ENCODE results near the gene PTPRM. TPM values are rescaled to one million over a fixed set of nuclear protein-coding genes. Genes with fewer than 3 reads are reported as not detected.

PTPRM gene
- total RNA-seq, 4 donors from 2014 or later = 81.5 to 98.9 (median 86.8) TPM

DNA sequence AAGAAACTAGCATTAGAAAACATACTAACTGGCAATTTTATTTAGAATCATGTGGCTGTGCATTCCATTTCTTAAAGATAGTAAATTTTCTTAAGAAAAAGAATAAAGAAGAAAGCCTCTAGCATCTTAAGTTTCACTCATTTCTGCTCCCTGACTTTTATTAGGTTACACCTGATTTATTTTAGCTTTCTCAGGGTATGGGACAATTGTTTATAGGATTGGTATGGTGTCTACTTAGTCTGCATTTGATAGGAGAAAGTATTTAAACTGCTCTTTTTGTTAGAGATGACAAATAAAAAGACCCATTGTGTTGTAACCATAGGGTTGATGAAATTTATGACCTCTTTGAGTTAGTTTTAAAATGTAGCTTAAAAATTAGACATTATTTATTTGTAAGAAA, 115.2 kb downstream of the PTPRM start:
- H3K27me3 ChIP-seq = no peaks in the 10 kb centered on the region
- H3K9me3 ChIP-seq = no peaks in the 10 kb centered on the region
- H3K4me1 ChIP-seq = peaks cover 0 to 26% (median 0%) of the 10 kb centered on the region in 3 donors
- ATAC-seq = no peak
- TF ChIP-seq POLR2AphosphoS5 (IDR thresholded peaks at IDR 0.05) = no peak
- TF ChIP-seq, protein P1, sequence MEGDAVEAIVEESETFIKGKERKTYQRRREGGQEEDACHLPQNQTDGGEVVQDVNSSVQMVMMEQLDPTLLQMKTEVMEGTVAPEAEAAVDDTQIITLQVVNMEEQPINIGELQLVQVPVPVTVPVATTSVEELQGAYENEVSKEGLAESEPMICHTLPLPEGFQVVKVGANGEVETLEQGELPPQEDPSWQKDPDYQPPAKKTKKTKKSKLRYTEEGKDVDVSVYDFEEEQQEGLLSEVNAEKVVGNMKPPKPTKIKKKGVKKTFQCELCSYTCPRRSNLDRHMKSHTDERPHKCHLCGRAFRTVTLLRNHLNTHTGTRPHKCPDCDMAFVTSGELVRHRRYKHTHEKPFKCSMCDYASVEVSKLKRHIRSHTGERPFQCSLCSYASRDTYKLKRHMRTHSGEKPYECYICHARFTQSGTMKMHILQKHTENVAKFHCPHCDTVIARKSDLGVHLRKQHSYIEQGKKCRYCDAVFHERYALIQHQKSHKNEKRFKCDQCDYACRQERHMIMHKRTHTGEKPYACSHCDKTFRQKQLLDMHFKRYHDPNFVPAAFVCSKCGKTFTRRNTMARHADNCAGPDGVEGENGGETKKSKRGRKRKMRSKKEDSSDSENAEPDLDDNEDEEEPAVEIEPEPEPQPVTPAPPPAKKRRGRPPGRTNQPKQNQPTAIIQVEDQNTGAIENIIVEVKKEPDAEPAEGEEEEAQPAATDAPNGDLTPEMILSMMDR (IDR thresholded peaks at IDR 0.05) = no peak
- TF ChIP-seq POLR2A (IDR thresholded peaks at IDR 0.05) = no peak
- TF ChIP-seq EP300 (IDR thresholded peaks at IDR 0.05) = no peak
- H3K27ac ChIP-seq = no peak overlapping the region
- H3K36me3 ChIP-seq = no peaks in the 10 kb centered on the region
- no peak overlapping the region for H3K4me3 ChIP-seq

DNA sequence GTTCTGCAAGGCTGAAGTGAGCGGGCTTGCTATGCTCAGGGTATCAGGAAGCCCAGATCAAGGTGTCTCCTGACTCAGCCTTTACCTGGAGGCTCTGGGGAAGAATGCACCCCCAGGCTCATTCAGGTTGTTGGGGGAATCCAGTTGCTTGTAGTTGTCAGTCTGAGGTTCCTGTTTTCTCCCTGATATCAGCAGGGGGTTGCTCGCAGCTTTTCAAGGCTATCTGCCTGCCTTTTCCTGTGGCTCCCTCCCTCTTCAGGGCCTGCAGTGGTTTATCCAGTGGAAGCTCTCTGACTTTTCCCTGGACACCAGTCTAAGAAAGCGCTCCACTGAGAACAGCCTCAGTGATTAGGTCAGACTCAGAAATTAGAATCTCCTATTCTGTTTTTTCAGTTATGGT, 116.6 kb downstream of the PTPRM start:
- H3K4me1 ChIP-seq = peaks cover 0 to 19% (median 0%) of the 10 kb centered on the region in 3 donors
- H3K27me3 ChIP-seq = no peaks in the 10 kb centered on the region
- no peak for ATAC-seq
- no peak overlapping the region for H3K4me3 ChIP-seq
- H3K36me3 ChIP-seq = no peaks in the 10 kb centered on the region
- no peaks in the 10 kb centered on the region for H3K9me3 ChIP-seq
- no peak overlapping the region for H3K27ac ChIP-seq
- WGBS, 2 donors (ENCODE audit: low coverage in 1 of 2) = 88 to 100% methylated on average over 1 of the region's 3 CpGs
- TF ChIP-seq POLR2A (IDR thresholded peaks at IDR 0.05) (no peak), EP300 (IDR thresholded peaks at IDR 0.05) (no peak)
- TF ChIP-seq, protein P1 (IDR thresholded peaks at IDR 0.05) = no peak

DNA sequence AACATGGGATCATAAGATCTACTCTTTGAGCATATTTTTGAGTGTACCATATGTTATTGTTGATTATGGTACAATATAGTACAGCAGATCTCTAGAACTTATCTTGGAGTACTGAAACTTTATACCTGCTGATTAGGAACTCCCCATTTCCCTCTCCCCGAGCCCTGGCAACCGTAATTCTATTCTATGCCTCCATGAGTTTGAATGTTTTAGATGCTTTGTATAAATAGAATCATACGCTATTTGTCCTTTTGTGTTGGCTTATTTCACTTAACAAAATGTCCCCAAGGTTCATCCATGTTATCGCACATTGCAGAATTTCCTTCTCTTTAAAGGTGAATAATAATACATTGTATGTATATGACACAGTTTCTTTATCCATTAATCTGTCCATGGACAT, 117.2 kb downstream of the PTPRM start:
- Histone ChIP-seq H3K4me3 (no peak overlapping the region), H3K36me3 (no peaks in the 10 kb centered on the region), H3K27ac (no peak overlapping the region), H3K4me1 (peaks cover 0 to 19% (median 0%) of the 10 kb centered on the region in 3 donors), H3K27me3 (no peaks in the 10 kb centered on the region), H3K9me3 (no peaks in the 10 kb centered on the region)
- ATAC-seq = no peak
- 93 to 100% methylated on average over 4 of the region's 4 CpGs for WGBS, 2 donors (ENCODE audit: low coverage in 1 of 2)
- TF ChIP-seq, protein P1 (IDR thresholded peaks at IDR 0.05) = no peak
- TF ChIP-seq POLR2A (IDR thresholded peaks at IDR 0.05) (no peak), POLR2AphosphoS5 (IDR thresholded peaks at IDR 0.05) (no peak), EP300 (IDR thresholded peaks at IDR 0.05) (no peak)

DNA sequence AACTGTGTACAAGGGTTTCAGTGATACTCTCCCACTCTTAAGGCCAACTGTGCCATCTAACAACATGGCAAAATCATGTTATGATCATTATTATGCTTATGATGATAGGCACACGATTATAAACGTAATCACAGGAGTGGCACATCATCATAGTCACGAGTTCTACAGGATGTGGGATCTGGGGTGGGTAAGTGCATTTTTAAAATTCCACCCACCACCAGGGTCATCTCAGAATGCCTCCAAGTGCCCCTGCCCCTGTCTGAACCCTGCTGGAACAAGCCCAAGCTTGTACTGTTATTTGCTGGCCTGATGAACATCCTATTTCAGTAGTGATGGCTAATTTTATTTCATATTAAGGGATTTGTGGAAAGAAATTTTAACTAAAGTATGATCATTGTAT, 117.8 kb downstream of the PTPRM start:
- 70 to 85% methylated on average over 3 of the region's 3 CpGs for WGBS, 2 donors (ENCODE audit: low coverage in 1 of 2)
- no peaks in the 10 kb centered on the region for H3K27me3 ChIP-seq
- ATAC-seq = no peak
- no peaks in the 10 kb centered on the region for H3K9me3 ChIP-seq
- no peak overlapping the region for H3K27ac ChIP-seq
- TF ChIP-seq POLR2AphosphoS5 (IDR thresholded peaks at IDR 0.05) (no peak), POLR2A (IDR thresholded peaks at IDR 0.05) (no peak)
- TF ChIP-seq, protein P1 (IDR thresholded peaks at IDR 0.05) = no peak
- no peak overlapping the region for H3K4me3 ChIP-seq
- H3K36me3 ChIP-seq = no peaks in the 10 kb centered on the region
- H3K4me1 ChIP-seq = peaks cover 0 to 23% (median 0%) of the 10 kb centered on the region in 3 donors

DNA sequence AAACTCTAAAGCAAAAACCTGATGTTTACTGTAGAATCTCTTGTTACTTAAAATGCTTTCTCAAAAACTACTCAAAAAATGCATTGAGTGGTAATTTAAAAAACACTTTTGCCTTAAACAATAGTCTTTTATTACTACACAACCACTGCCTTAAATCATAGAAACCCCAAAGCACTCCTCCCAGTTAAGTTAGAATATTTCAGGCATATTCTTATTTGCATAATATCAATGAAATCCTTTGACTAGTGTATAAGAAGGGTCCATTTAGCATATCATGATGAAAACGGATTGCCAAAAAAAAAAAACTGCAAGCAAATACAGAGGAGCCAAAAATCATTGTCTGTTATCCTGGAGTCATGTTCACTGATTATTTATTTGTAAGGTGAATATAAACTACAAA, 119.2 kb downstream of the PTPRM start:
- no peak for ATAC-seq
- no peak for TF ChIP-seq POLR2A (IDR thresholded peaks at IDR 0.05)
- no peak overlapping the region for H3K27ac ChIP-seq
- H3K9me3 ChIP-seq = no peaks in the 10 kb centered on the region
- no peaks in the 10 kb centered on the region for H3K36me3 ChIP-seq
- H3K4me1 ChIP-seq = peaks cover 0 to 26% (median 0%) of the 10 kb centered on the region in 3 donors
- WGBS, 2 donors (ENCODE audit: low coverage in 1 of 2) = 25 to 44% methylated on average over 1 of the region's 1 CpG
- H3K27me3 ChIP-seq = no peaks in the 10 kb centered on the region
- H3K4me3 ChIP-seq = no peak overlapping the region

All from gastroesophageal sphincter (tissue), 4 donors.